HEK293 (cell line): Measurements from ENCODE around the gene MFSD1.

Experiments used
- CTCF ChIA-PET: fragments of 350-600 bp; formaldehyde crosslinking; extraction: SDS; loops from one replicate; lab custom pipeline; 2021; ENCODE audit warnings: antibody characterized with exemption; lab: Yijun Ruan, JAX
- POLR2A ChIA-PET: fragments of 300-600 bp; formaldehyde crosslinking; extraction: SDS; loops from one replicate; lab custom pipeline; 2020; ENCODE audit warnings: antibody characterized with exemption, inconsistent platforms; lab: Yijun Ruan, JAX
- H3K27ac ChIP-seq: fragments of 200-500 bp; sonication (Bioruptor generic); 2 replicates; pipeline ENCODE4 v1.5.1; 2014; ENCODE audit warnings: low read depth, low read length, control low read depth, inconsistent platforms; ENCODE audit errors: extremely low read depth
- H3K36me3 ChIP-seq, 2 experiments: fragments of 200-500 bp in 1 of 2; sonication (Bioruptor generic) in 1 of 2; 1 replicate in 1 of 2; 2 replicates in 1 of 2; pipeline ENCODE4 v1.5.1; 2014 to 2017; ENCODE audit warnings: inconsistent platforms in 2 of 2, low read length in 2 of 2; ENCODE audit not compliant: control insufficient read depth in 2 of 2, insufficient read depth in 1 of 2
- H3K4me1 ChIP-seq: fragments of 200-500 bp; sonication (Bioruptor generic); 2 replicates; pipeline ENCODE4 v1.5.1; 2014; ENCODE audit warnings: mild to moderate bottlenecking, low read length, inconsistent platforms; ENCODE audit not compliant: control insufficient read depth, insufficient read depth
- H3K4me3 ChIP-seq: 2 replicates; pipeline ENCODE4 v1.5.1; 2011; ENCODE audit warnings: low read depth, mild to moderate bottlenecking, control low read depth, low read length, moderate library complexity
- H3K9me3 ChIP-seq: fragments of 200-500 bp; sonication (Bioruptor generic); 2 replicates; pipeline ENCODE4 v1.5.1; 2014; ENCODE audit warnings: low read depth, low read length, inconsistent platforms; ENCODE audit not compliant: control insufficient read depth, insufficient read depth
- ZBTB1 ChIP-seq: fragments of 450-650 bp; formaldehyde crosslinking; IDR thresholded peaks from 2 replicates; pipeline ENCODE4 v1.5.1; 2016; ENCODE audit warnings: missing biosample characterization, missing genetic modification characterization
- ZBTB21 ChIP-seq: fragments of 450-650 bp; formaldehyde crosslinking; IDR thresholded peaks from 2 replicates; pipeline ENCODE4 v1.5.1; 2017; ENCODE audit warnings: missing biosample characterization, missing genetic modification characterization
- ZNF114 ChIP-seq: fragments of 450-650 bp; formaldehyde crosslinking; IDR thresholded peaks from 2 replicates; pipeline ENCODE4 v1.5.0; 2017; ENCODE audit warnings: missing biosample characterization, missing genetic modification characterization
- ZNF132 ChIP-seq: fragments of 450-650 bp; formaldehyde crosslinking; IDR thresholded peaks from 2 replicates; pipeline ENCODE4 v1.5.1; 2017; ENCODE audit warnings: missing biosample characterization, missing genetic modification characterization, borderline replicate concordance
- ZNF324 ChIP-seq: fragments of 450-650 bp; formaldehyde crosslinking; IDR thresholded peaks from 2 replicates; pipeline ENCODE4 v1.5.1; 2016; ENCODE audit warnings: missing biosample characterization, missing genetic modification characterization
- ZNF350 ChIP-seq: fragments of 450-650 bp; formaldehyde crosslinking; IDR thresholded peaks from 2 replicates; pipeline ENCODE4 v1.5.0; 2017; ENCODE audit warnings: missing biosample characterization, mild to moderate bottlenecking, missing genetic modification characterization
- ZNF354C ChIP-seq: fragments of 450-650 bp; formaldehyde crosslinking; IDR thresholded peaks from 2 replicates; pipeline ENCODE4 v1.5.1; 2016; ENCODE audit warnings: missing biosample characterization, missing genetic modification characterization, low read depth, borderline replicate concordance
- ZNF521 ChIP-seq: fragments of 450-650 bp; formaldehyde crosslinking; IDR thresholded peaks from 2 replicates; pipeline ENCODE4 v1.5.1; 2017; ENCODE audit warnings: missing biosample characterization, mild to moderate bottlenecking, missing genetic modification characterization
- ZNF544 ChIP-seq: fragments of 450-650 bp; formaldehyde crosslinking; IDR thresholded peaks from 2 replicates; pipeline ENCODE4 v1.5.0; 2017; ENCODE audit warnings: missing biosample characterization, missing genetic modification characterization
- ZNF621 ChIP-seq: fragments of 450-650 bp; formaldehyde crosslinking; IDR thresholded peaks from 2 replicates; pipeline ENCODE4 v1.5.1; 2017; ENCODE audit warnings: missing biosample characterization, missing genetic modification characterization
- ZNF677 ChIP-seq: fragments of 450-650 bp; IDR thresholded peaks from 2 replicates; pipeline ENCODE4 v1.5.0; 2018; ENCODE audit warnings: missing biosample characterization, mild to moderate bottlenecking, missing genetic modification characterization, moderate library complexity
- ZNF76 ChIP-seq: fragments of 450-650 bp; formaldehyde crosslinking; IDR thresholded peaks from 2 replicates; pipeline ENCODE4; 2016; ENCODE audit warnings: low read depth, missing biosample characterization, missing genetic modification characterization, borderline replicate concordance
- ZNF776 ChIP-seq: fragments of 450-650 bp; formaldehyde crosslinking; IDR thresholded peaks from 2 replicates; pipeline ENCODE4 v1.5.0; 2017; ENCODE audit warnings: missing biosample characterization, missing genetic modification characterization, borderline replicate concordance
- ZNF830 ChIP-seq: fragments of 450-650 bp; IDR thresholded peaks from 2 replicates; pipeline ENCODE4 v1.5.0; 2018; ENCODE audit warnings: missing biosample characterization, missing genetic modification characterization, low read depth, mild to moderate bottlenecking, moderate library complexity
- ZXDB ChIP-seq: fragments of 450-650 bp; formaldehyde crosslinking; IDR thresholded peaks from 2 replicates; pipeline ENCODE4 v1.5.1; 2016; ENCODE audit warnings: missing biosample characterization, missing genetic modification characterization
- TF ChIP-seq, protein P1 (sequence below): fragments of 450-650 bp; formaldehyde crosslinking; IDR thresholded peaks from 2 replicates; pipeline ENCODE4 v1.5.1; 2016; ENCODE audit warnings: missing biosample characterization, missing genetic modification characterization
- TF ChIP-seq, protein P2 (sequence below): fragments of 450-650 bp; formaldehyde crosslinking; IDR thresholded peaks from 2 replicates; pipeline ENCODE4 v1.5.1; 2016; ENCODE audit warnings: missing biosample characterization, missing genetic modification characterization, low read depth
- TF ChIP-seq, protein P3 (sequence below): IDR thresholded peaks from 2 replicates; pipeline ENCODE4 v1.6.1; 2011; ENCODE audit warnings: mild to moderate bottlenecking, low read depth, low read length, borderline replicate concordance
- TF ChIP-seq, protein P4 (sequence below): fragments of 450-650 bp; formaldehyde crosslinking; IDR thresholded peaks from 2 replicates; pipeline ENCODE4 v1.5.1; 2016; ENCODE audit warnings: missing biosample characterization, missing genetic modification characterization, borderline replicate concordance
- TF ChIP-seq, protein P5 (sequence below): fragments of 450-650 bp; formaldehyde crosslinking; IDR thresholded peaks from 2 replicates; pipeline ENCODE4 v1.5.1; 2016; ENCODE audit warnings: missing biosample characterization, missing genetic modification characterization

MFSD1 gene

DNA sequence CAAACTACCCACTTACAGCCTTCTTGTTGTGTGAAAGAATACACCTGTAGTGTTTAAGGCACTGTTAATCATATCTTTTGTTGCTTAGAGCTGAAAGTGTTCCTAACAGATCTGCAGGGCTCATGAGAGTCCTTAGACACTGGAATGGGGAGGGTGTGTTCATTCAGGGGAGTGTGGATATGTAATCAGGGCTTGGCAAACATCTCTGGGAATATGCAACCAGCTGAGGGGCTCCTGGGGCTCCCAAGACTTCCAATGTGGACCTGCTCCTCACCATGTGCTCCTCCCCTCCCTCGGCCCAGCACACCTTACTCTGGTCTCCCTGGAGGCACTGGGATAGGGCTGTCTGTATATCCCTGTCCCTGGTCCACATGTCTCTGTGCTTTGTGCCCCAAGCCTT is 30.3 kb upstream of the MFSD1 start:
- CTCF ChIA-PET, result interaction anchor here (0.8 to 1.0 kb wide), 3 partner anchors 10 to 20 kb away, joined by 3 to 7 read pairs (median 5); no protein-coding TSS in a partner anchor

DNA sequence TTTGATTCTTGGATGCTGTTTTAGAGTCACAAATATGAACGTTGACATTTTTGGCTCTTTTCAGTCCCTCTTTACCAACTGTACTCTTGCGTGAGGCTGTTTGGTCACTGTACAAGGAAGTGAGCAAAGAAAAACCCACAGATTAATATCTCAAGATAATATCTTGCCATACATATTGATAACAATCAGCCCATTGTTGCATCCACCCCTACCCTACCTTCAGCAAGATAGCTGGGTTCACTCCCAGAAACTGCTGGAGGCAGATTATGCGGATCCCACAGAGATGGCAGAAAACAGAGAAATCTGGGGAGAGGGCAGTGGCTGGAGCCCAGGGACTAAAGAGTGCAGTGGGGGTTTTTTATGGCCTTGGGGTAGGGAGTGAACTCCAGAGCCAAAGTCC is 29.9 kb upstream of the MFSD1 start:
- H3K9me3 ChIP-seq, result no peaks in the 10 kb centered on the region
- ChIA-PET POLR2A (no interaction called here), CTCF (interaction anchor here (0.7 to 1.0 kb wide), 3 partner anchors 10 to 129 kb away, joined by 3 to 7 read pairs (median 5); no protein-coding TSS in a partner anchor)
- H3K27ac ChIP-seq, result no peak overlapping the region
- no peaks in the 10 kb centered on the region for H3K36me3 ChIP-seq
- no peaks in the 10 kb centered on the region for H3K4me1 ChIP-seq
- no peak overlapping the region for H3K4me3 ChIP-seq
- no peak for TF ChIP-seq ZNF350 (tag by site-specific recombination)
- no peak for TF ChIP-seq ZNF830 (tag by site-specific recombination)
- no peak for TF ChIP-seq ZNF76 (tag by site-specific recombination)
- TF ChIP-seq, protein P1, sequence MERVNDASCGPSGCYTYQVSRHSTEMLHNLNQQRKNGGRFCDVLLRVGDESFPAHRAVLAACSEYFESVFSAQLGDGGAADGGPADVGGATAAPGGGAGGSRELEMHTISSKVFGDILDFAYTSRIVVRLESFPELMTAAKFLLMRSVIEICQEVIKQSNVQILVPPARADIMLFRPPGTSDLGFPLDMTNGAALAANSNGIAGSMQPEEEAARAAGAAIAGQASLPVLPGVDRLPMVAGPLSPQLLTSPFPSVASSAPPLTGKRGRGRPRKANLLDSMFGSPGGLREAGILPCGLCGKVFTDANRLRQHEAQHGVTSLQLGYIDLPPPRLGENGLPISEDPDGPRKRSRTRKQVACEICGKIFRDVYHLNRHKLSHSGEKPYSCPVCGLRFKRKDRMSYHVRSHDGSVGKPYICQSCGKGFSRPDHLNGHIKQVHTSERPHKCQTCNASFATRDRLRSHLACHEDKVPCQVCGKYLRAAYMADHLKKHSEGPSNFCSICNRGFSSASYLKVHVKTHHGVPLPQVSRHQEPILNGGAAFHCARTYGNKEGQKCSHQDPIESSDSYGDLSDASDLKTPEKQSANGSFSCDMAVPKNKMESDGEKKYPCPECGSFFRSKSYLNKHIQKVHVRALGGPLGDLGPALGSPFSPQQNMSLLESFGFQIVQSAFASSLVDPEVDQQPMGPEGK (tag by site-specific recombination), result no peak
- TF ChIP-seq ZNF544 (tag by site-specific recombination), result no peak
- TF ChIP-seq, protein P2, sequence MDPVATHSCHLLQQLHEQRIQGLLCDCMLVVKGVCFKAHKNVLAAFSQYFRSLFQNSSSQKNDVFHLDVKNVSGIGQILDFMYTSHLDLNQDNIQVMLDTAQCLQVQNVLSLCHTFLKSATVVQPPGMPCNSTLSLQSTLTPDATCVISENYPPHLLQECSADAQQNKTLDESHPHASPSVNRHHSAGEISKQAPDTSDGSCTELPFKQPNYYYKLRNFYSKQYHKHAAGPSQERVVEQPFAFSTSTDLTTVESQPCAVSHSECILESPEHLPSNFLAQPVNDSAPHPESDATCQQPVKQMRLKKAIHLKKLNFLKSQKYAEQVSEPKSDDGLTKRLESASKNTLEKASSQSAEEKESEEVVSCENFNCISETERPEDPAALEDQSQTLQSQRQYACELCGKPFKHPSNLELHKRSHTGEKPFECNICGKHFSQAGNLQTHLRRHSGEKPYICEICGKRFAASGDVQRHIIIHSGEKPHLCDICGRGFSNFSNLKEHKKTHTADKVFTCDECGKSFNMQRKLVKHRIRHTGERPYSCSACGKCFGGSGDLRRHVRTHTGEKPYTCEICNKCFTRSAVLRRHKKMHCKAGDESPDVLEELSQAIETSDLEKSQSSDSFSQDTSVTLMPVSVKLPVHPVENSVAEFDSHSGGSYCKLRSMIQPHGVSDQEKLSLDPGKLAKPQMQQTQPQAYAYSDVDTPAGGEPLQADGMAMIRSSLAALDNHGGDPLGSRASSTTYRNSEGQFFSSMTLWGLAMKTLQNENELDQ (tag by site-specific recombination), result no peak
- TF ChIP-seq ZNF324 (tag by site-specific recombination), result no peak
- TF ChIP-seq ZNF677 (tag by site-specific recombination), result no peak
- no peak for TF ChIP-seq ZBTB21 (tag by site-specific recombination)

More for the DNA sequence above, 30.3 kb upstream of the MFSD1 start:
- no peaks in the 10 kb centered on the region for H3K36me3 ChIP-seq
- H3K4me3 ChIP-seq, result no peak overlapping the region
- no peaks in the 10 kb centered on the region for H3K4me1 ChIP-seq
- H3K9me3 ChIP-seq, result no peaks in the 10 kb centered on the region
- POLR2A ChIA-PET, result no interaction called here
- TF ChIP-seq ZNF132 (tag by site-specific recombination) (no peak), ZNF621 (tag by site-specific recombination) (no peak), ZBTB1 (tag by site-specific recombination) (no peak), ZNF544 (tag by site-specific recombination) (no peak), ZNF830 (tag by site-specific recombination) (no peak), ZXDB (tag by site-specific recombination) (no peak), ZNF76 (tag by site-specific recombination) (no peak), ZNF354C (tag by site-specific recombination) (no peak), ZNF114 (no peak), ZNF521 (tag by site-specific recombination) (no peak), ZNF776 (no peak)
- TF ChIP-seq, protein P3, sequence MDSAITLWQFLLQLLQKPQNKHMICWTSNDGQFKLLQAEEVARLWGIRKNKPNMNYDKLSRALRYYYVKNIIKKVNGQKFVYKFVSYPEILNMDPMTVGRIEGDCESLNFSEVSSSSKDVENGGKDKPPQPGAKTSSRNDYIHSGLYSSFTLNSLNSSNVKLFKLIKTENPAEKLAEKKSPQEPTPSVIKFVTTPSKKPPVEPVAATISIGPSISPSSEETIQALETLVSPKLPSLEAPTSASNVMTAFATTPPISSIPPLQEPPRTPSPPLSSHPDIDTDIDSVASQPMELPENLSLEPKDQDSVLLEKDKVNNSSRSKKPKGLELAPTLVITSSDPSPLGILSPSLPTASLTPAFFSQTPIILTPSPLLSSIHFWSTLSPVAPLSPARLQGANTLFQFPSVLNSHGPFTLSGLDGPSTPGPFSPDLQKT, result no peak
- TF ChIP-seq, protein P4, sequence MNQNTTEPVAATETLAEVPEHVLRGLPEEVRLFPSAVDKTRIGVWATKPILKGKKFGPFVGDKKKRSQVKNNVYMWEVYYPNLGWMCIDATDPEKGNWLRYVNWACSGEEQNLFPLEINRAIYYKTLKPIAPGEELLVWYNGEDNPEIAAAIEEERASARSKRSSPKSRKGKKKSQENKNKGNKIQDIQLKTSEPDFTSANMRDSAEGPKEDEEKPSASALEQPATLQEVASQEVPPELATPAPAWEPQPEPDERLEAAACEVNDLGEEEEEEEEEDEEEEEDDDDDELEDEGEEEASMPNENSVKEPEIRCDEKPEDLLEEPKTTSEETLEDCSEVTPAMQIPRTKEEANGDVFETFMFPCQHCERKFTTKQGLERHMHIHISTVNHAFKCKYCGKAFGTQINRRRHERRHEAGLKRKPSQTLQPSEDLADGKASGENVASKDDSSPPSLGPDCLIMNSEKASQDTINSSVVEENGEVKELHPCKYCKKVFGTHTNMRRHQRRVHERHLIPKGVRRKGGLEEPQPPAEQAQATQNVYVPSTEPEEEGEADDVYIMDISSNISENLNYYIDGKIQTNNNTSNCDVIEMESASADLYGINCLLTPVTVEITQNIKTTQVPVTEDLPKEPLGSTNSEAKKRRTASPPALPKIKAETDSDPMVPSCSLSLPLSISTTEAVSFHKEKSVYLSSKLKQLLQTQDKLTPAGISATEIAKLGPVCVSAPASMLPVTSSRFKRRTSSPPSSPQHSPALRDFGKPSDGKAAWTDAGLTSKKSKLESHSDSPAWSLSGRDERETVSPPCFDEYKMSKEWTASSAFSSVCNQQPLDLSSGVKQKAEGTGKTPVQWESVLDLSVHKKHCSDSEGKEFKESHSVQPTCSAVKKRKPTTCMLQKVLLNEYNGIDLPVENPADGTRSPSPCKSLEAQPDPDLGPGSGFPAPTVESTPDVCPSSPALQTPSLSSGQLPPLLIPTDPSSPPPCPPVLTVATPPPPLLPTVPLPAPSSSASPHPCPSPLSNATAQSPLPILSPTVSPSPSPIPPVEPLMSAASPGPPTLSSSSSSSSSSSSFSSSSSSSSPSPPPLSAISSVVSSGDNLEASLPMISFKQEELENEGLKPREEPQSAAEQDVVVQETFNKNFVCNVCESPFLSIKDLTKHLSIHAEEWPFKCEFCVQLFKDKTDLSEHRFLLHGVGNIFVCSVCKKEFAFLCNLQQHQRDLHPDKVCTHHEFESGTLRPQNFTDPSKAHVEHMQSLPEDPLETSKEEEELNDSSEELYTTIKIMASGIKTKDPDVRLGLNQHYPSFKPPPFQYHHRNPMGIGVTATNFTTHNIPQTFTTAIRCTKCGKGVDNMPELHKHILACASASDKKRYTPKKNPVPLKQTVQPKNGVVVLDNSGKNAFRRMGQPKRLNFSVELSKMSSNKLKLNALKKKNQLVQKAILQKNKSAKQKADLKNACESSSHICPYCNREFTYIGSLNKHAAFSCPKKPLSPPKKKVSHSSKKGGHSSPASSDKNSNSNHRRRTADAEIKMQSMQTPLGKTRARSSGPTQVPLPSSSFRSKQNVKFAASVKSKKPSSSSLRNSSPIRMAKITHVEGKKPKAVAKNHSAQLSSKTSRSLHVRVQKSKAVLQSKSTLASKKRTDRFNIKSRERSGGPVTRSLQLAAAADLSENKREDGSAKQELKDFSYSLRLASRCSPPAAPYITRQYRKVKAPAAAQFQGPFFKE (tag by site-specific recombination), result no peak
- TF ChIP-seq, protein P5, sequence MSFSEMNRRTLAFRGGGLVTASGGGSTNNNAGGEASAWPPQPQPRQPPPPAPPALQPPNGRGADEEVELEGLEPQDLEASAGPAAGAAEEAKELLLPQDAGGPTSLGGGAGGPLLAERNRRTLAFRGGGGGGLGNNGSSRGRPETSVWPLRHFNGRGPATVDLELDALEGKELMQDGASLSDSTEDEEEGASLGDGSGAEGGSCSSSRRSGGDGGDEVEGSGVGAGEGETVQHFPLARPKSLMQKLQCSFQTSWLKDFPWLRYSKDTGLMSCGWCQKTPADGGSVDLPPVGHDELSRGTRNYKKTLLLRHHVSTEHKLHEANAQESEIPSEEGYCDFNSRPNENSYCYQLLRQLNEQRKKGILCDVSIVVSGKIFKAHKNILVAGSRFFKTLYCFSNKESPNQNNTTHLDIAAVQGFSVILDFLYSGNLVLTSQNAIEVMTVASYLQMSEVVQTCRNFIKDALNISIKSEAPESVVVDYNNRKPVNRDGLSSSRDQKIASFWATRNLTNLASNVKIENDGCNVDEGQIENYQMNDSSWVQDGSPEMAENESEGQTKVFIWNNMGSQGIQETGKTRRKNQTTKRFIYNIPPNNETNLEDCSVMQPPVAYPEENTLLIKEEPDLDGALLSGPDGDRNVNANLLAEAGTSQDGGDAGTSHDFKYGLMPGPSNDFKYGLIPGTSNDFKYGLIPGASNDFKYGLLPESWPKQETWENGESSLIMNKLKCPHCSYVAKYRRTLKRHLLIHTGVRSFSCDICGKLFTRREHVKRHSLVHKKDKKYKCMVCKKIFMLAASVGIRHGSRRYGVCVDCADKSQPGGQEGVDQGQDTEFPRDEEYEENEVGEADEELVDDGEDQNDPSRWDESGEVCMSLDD (tag by site-specific recombination), result no peak
- no peak overlapping the region for H3K27ac ChIP-seq
